ENCODE data around the gene IL1RN.

- TF ChIP-seq CTCF (IDR thresholded peaks at IDR 0.05): no peak
- TF ChIP-seq TAF1 (IDR thresholded peaks at IDR 0.05; ENCODE audit: borderline replicate concordance, low read depth, low read length): no peak
- no peak for TF ChIP-seq MEF2A (IDR thresholded peaks at IDR 0.05; ENCODE audit: borderline replicate concordance, low read depth)
- TF ChIP-seq EZH2phosphoT487 (IDR thresholded peaks at IDR 0.05; ENCODE audit: borderline replicate concordance, low read depth): no peak
- TF ChIP-seq, protein P1, sequence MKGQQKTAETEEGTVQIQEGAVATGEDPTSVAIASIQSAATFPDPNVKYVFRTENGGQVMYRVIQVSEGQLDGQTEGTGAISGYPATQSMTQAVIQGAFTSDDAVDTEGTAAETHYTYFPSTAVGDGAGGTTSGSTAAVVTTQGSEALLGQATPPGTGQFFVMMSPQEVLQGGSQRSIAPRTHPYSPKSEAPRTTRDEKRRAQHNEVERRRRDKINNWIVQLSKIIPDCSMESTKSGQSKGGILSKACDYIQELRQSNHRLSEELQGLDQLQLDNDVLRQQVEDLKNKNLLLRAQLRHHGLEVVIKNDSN (IDR thresholded peaks at IDR 0.05; ENCODE audit: borderline replicate concordance, low read depth): no peak
- no peak for TF ChIP-seq MXI1 (IDR thresholded peaks at IDR 0.05; ENCODE audit: low read depth, low read length)
Observed at GRCh38 chr2:113179446-113180045, 52.1 kb downstream of the IL1RN start.

All from SK-N-SH (cell line).